Tibial nerve (tissue), 3 donors: ENCODE data around the gene STK17A.

ENCODE experiments used
- POLR2A ChIP-seq, 2 donors: fragments of 450-650 bp; IDR thresholded peaks; one replicate each; pipeline ENCODE4 v1.6.1; 2017; ENCODE audit warnings: antibody characterized with exemption in 2 of 2, mild to moderate bottlenecking in 2 of 2, moderate library complexity in 2 of 2
- TF ChIP-seq, protein P1 (sequence below), 5 experiments: fragments of 200-600 bp in 3 of 5; fragments of 450-650 bp in 2 of 5; sonication (generic) in 3 of 5; IDR thresholded peaks; one replicate each; pipeline ENCODE4 v1.5.1; 2016 to 2019; ENCODE audit warnings: antibody characterized with exemption in 5 of 5, mild to moderate bottlenecking in 3 of 5, moderate library complexity in 2 of 5

- TF ChIP-seq, protein P1, sequence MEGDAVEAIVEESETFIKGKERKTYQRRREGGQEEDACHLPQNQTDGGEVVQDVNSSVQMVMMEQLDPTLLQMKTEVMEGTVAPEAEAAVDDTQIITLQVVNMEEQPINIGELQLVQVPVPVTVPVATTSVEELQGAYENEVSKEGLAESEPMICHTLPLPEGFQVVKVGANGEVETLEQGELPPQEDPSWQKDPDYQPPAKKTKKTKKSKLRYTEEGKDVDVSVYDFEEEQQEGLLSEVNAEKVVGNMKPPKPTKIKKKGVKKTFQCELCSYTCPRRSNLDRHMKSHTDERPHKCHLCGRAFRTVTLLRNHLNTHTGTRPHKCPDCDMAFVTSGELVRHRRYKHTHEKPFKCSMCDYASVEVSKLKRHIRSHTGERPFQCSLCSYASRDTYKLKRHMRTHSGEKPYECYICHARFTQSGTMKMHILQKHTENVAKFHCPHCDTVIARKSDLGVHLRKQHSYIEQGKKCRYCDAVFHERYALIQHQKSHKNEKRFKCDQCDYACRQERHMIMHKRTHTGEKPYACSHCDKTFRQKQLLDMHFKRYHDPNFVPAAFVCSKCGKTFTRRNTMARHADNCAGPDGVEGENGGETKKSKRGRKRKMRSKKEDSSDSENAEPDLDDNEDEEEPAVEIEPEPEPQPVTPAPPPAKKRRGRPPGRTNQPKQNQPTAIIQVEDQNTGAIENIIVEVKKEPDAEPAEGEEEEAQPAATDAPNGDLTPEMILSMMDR (IDR thresholded peaks at IDR 0.05), result no peak
- TF ChIP-seq POLR2A (IDR thresholded peaks at IDR 0.05), result no peak
These were observed 45.5 kb downstream of the STK17A start for GRCh38 chr7:43628431-43628830.
